HG02571 (cell line): Measurements from ENCODE around the gene EXOC7.

Experiments
- ATAC-seq: cut with Tn5 transposase; IDR thresholded peaks from one replicate; pipeline ENCODE4 v1.9.1; 2021; ENCODE audit warnings: mild to moderate bottlenecking, moderate library complexity; ENCODE audit not compliant: unreplicated experiment

EXOC7 gene

GRCh38 chr17:76138896-76139752 is 35.5 kb upstream of the EXOC7 start:
- ATAC-seq, result no peak

GRCh38 chr17:76138234-76138895 is 34.8 kb upstream of the EXOC7 start:
- ATAC-seq, result no peak

- ATAC-seq, result no peak
Observed at GRCh38 chr17:76137351-76138233, 34.0 kb upstream of the EXOC7 start.

GRCh38 chr17:76137001-76137350 is 33.4 kb upstream of the EXOC7 start:
- ATAC-seq, result no peak

- ATAC-seq, result no peak
Observed at GRCh38 chr17:76136276-76137000, 32.9 kb upstream of the EXOC7 start.

- no peak for ATAC-seq
Observed at GRCh38 chr17:76135810-76136188, 32.2 kb upstream of the EXOC7 start.

- ATAC-seq, result no peak
Observed at GRCh38 chr17:76134911-76135809, 31.6 kb upstream of the EXOC7 start.

- ATAC-seq, result no peak
Observed at GRCh38 chr17:76132574-76133338, 29.2 kb upstream of the EXOC7 start.

- no peak for ATAC-seq
Observed at GRCh38 chr17:76131692-76132573, 28.3 kb upstream of the EXOC7 start.

GRCh38 chr17:76131051-76131691 is 27.6 kb upstream of the EXOC7 start:
- no peak for ATAC-seq

GRCh38 chr17:76130473-76130872 is 26.9 kb upstream of the EXOC7 start:
- no peak for ATAC-seq

- ATAC-seq, result no peak
Observed at GRCh38 chr17:76125922-76126321, 22.3 kb upstream of the EXOC7 start.

GRCh38 chr17:76125391-76125675 is 21.7 kb upstream of the EXOC7 start:
- no peak for ATAC-seq

- ATAC-seq, result no peak
Observed at GRCh38 chr17:76124582-76125390, 21.2 kb upstream of the EXOC7 start.

GRCh38 chr17:76123749-76124581 is 20.4 kb upstream of the EXOC7 start:
- no peak for ATAC-seq

- ATAC-seq, result no peak
Observed at GRCh38 chr17:76123191-76123499, 19.6 kb upstream of the EXOC7 start.
